ENCODE data around the gene FOXP1.

- TF ChIP-seq, protein P1, sequence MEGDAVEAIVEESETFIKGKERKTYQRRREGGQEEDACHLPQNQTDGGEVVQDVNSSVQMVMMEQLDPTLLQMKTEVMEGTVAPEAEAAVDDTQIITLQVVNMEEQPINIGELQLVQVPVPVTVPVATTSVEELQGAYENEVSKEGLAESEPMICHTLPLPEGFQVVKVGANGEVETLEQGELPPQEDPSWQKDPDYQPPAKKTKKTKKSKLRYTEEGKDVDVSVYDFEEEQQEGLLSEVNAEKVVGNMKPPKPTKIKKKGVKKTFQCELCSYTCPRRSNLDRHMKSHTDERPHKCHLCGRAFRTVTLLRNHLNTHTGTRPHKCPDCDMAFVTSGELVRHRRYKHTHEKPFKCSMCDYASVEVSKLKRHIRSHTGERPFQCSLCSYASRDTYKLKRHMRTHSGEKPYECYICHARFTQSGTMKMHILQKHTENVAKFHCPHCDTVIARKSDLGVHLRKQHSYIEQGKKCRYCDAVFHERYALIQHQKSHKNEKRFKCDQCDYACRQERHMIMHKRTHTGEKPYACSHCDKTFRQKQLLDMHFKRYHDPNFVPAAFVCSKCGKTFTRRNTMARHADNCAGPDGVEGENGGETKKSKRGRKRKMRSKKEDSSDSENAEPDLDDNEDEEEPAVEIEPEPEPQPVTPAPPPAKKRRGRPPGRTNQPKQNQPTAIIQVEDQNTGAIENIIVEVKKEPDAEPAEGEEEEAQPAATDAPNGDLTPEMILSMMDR (IDR thresholded peaks at IDR 0.05): no peak
- no peak for TF ChIP-seq EZH2 (IDR thresholded peaks at IDR 0.05)
These were observed 54.7 kb downstream of the FOXP1 start for GRCh38 chr3:71528816-71529215.

Measured in neural progenitor cell (in vitro differentiated cells).